Measurements from ENCODE around the gene MUSK. TPM values are rescaled to one million over a fixed set of nuclear protein-coding genes. Genes with fewer than 3 reads are reported as not detected.

The MUSK gene
- total RNA-seq, 1 donor from 2014 or later, result not detected

DNA sequence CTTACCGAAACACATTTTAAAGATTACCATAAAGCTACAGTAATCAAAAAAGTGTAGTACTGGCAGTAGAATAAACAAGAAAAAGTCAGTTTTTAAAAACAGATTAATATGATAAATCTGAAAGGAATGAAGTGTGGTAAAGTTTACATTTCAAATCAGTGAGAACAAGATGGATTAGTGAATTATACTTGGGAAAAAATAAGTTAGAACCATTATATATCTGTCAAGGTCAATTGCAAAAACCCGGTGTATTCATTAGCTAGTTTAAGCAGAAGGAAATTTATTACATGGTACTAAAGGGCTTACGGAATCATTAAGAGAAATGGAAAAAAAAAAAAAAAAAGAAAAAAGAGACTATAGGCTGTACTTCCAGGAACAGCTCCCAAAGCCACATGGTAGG, 164.3 kb downstream of the MUSK start:
- no peaks in the 10 kb centered on the region for H3K9me3 Mint-ChIP-seq (ENCODE audit: unreplicated experiment)
- no peak overlapping the region for H3K27ac Mint-ChIP-seq (ENCODE audit: unreplicated experiment)
- H3K4me1 Mint-ChIP-seq (ENCODE audit: low read depth, unreplicated experiment), result no peaks in the 10 kb centered on the region
- TF ChIP-seq, protein P1, sequence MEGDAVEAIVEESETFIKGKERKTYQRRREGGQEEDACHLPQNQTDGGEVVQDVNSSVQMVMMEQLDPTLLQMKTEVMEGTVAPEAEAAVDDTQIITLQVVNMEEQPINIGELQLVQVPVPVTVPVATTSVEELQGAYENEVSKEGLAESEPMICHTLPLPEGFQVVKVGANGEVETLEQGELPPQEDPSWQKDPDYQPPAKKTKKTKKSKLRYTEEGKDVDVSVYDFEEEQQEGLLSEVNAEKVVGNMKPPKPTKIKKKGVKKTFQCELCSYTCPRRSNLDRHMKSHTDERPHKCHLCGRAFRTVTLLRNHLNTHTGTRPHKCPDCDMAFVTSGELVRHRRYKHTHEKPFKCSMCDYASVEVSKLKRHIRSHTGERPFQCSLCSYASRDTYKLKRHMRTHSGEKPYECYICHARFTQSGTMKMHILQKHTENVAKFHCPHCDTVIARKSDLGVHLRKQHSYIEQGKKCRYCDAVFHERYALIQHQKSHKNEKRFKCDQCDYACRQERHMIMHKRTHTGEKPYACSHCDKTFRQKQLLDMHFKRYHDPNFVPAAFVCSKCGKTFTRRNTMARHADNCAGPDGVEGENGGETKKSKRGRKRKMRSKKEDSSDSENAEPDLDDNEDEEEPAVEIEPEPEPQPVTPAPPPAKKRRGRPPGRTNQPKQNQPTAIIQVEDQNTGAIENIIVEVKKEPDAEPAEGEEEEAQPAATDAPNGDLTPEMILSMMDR (IDR thresholded peaks at IDR 0.05; ENCODE audit: partially characterized antibody, unreplicated experiment), result no peak
- DNase-seq, result no peak
- H3K36me3 Mint-ChIP-seq (ENCODE audit: unreplicated experiment), result no peaks in the 10 kb centered on the region
- no peak overlapping the region for H3K4me3 Mint-ChIP-seq (ENCODE audit: unreplicated experiment)
- H3K27me3 Mint-ChIP-seq (ENCODE audit: unreplicated experiment), result peaks cover 2% of the 10 kb centered on the region

- Mint-ChIP-seq H3K27me3 (ENCODE audit: unreplicated experiment) (peaks cover 2% of the 10 kb centered on the region), H3K9me3 (ENCODE audit: unreplicated experiment) (no peaks in the 10 kb centered on the region), H3K27ac (ENCODE audit: unreplicated experiment) (no peak overlapping the region), H3K4me3 (ENCODE audit: unreplicated experiment) (no peak overlapping the region), H3K36me3 (ENCODE audit: unreplicated experiment) (no peaks in the 10 kb centered on the region), H3K4me1 (ENCODE audit: low read depth, unreplicated experiment) (no peaks in the 10 kb centered on the region)
- TF ChIP-seq, protein P1 (IDR thresholded peaks at IDR 0.05; ENCODE audit: partially characterized antibody, unreplicated experiment), result no peak
- no peak for DNase-seq
Measured at GRCh38 chr9:110835404-110835803, 166.8 kb downstream of the MUSK start.

GRCh38 chr9:110835859-110836271, 167.3 kb downstream of the MUSK start:
- peaks cover 2% of the 10 kb centered on the region for H3K27me3 Mint-ChIP-seq (ENCODE audit: unreplicated experiment)
- no peaks in the 10 kb centered on the region for H3K9me3 Mint-ChIP-seq (ENCODE audit: unreplicated experiment)
- TF ChIP-seq, protein P1 (IDR thresholded peaks at IDR 0.05; ENCODE audit: partially characterized antibody, unreplicated experiment), result no peak
- DNase-seq, result no peak
- H3K4me1 Mint-ChIP-seq (ENCODE audit: low read depth, unreplicated experiment), result no peaks in the 10 kb centered on the region
- H3K36me3 Mint-ChIP-seq (ENCODE audit: unreplicated experiment), result no peaks in the 10 kb centered on the region
- no peak overlapping the region for H3K27ac Mint-ChIP-seq (ENCODE audit: unreplicated experiment)
- no peak overlapping the region for H3K4me3 Mint-ChIP-seq (ENCODE audit: unreplicated experiment)

DNA sequence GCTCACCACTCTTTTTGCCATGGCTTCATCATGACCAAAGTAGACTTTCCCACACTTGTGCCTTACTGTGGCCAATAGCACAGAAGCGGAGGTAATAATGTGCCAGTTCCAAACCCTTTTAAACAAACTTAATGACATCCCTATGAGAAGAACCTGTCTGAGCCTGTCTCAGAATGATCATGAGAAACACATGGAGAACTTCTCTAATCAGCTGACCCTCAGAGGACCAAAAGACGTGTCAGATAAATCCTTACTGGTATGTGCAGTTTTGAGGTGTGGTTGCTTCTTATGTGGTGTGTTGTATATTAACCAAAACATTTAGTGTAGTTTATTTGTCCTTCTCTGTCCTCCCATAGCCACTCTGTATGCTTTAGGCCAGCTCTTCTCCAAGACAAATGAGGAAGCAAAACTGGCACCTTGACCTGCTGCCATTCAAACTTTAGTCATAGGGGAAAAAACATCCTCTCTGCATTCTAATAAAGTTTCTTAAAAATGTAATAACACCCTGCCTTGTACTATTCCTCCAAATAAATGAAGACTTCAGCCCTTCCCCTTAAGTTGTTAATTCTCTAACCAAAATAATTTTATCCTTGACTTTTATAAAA, 168.9 kb downstream of the MUSK start:
- Mint-ChIP-seq H3K27me3 (ENCODE audit: unreplicated experiment) (peaks cover 2% of the 10 kb centered on the region), H3K9me3 (ENCODE audit: unreplicated experiment) (no peaks in the 10 kb centered on the region), H3K4me3 (ENCODE audit: unreplicated experiment) (no peak overlapping the region), H3K4me1 (ENCODE audit: low read depth, unreplicated experiment) (no peaks in the 10 kb centered on the region), H3K36me3 (ENCODE audit: unreplicated experiment) (no peaks in the 10 kb centered on the region), H3K27ac (ENCODE audit: unreplicated experiment) (no peak overlapping the region)
- TF ChIP-seq, protein P1 (IDR thresholded peaks at IDR 0.05; ENCODE audit: partially characterized antibody, unreplicated experiment), result no peak
- no peak for DNase-seq

DNA sequence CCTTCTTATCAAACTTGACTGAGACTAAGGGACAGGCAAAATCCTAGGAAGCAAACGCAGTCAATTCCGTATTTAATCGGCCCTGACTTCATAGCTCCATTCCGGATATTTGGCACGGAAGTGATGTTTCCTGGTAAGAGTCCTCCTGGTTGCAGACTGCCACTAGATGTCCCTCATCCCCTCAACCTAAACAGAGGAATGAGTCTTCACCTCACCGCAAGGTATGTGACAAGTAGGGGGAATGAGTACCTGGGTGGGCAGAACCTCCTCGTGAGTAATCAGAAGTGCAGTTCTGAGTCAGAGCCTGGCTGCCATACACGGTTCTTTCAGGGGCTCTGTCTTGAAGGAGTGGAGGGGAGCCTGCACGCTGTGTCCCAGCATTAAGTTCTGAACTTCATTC, 173.6 kb downstream of the MUSK start:
- H3K9me3 Mint-ChIP-seq (ENCODE audit: unreplicated experiment), result no peaks in the 10 kb centered on the region
- no peak for DNase-seq
- no peaks in the 10 kb centered on the region for H3K36me3 Mint-ChIP-seq (ENCODE audit: unreplicated experiment)
- TF ChIP-seq, protein P1 (IDR thresholded peaks at IDR 0.05; ENCODE audit: partially characterized antibody, unreplicated experiment), result no peak
- no peaks in the 10 kb centered on the region for H3K27me3 Mint-ChIP-seq (ENCODE audit: unreplicated experiment)
- H3K4me3 Mint-ChIP-seq (ENCODE audit: unreplicated experiment), result no peak overlapping the region
- no peak overlapping the region for H3K27ac Mint-ChIP-seq (ENCODE audit: unreplicated experiment)
- no peaks in the 10 kb centered on the region for H3K4me1 Mint-ChIP-seq (ENCODE audit: low read depth, unreplicated experiment)
